HCT116 (cell line): Measurements from ENCODE around the gene PRR23E. TPM values are rescaled to one million over a fixed set of nuclear protein-coding genes. Genes with fewer than 3 reads are reported as not detected.

ENCODE experiments used
- ATAC-seq: fragments of 200-7000 bp; cut with Tn5 transposase; 2 replicates; pipeline ENCODE4 v1.9.1; 2020; ENCODE audit warnings: mild to moderate bottlenecking, moderate library complexity
- BruUV-seq: library from RNA; stranded (reverse); fragments of 400-500 nt; replicated peaks from 2 replicates; lab custom pipeline; 2021; lab: Mats Ljungman, UMichigan
- CTCF ChIA-PET: fragments of 300-600 bp; sonication (Branson Sonifier 250); formaldehyde crosslinking; loops from one replicate; lab custom pipeline; 2021; ENCODE audit warnings: antibody characterized with exemption; lab: Charles Lee
- POLR2A ChIA-PET: fragments of 300-600, 350-600 bp; sonication (Branson Sonifier 250); formaldehyde crosslinking; loops from one replicate; lab custom pipeline; 2021; ENCODE audit warnings: antibody characterized with exemption; lab: Charles Lee
- RAD21 ChIA-PET, 2 experiments: fragments of 300-600 bp; sonication (Branson Sonifier 250); formaldehyde crosslinking; loops; one replicate each; lab custom pipeline; 2023; ENCODE audit warnings: low total read pairs in 2 of 2; ENCODE audit not compliant: uncharacterized antibody in 2 of 2, unreplicated experiment in 2 of 2, low non-redundant PET in 1 of 2; lab: Charles Lee
- DNase-seq: peaks from one replicate; pipeline ENCODE4 v3.0.0-alpha.2; 2010; ENCODE audit warnings: low read depth, low spot score
- H2AFZ ChIP-seq: fragments of 200-600 bp; shearing (Covaris generic), sonication (generic); 2 replicates; pipeline ENCODE4 v1.6.1; 2017; ENCODE audit warnings: low read depth, mixed run types, mixed read lengths, antibody characterized with exemption, low read length; ENCODE audit not compliant: poor library complexity, severe bottlenecking
- H3K27ac ChIP-seq: 2 replicates; pipeline ENCODE4 v1.5.1; 2012; ENCODE audit warnings: low read depth, low read length
- H3K27me3 ChIP-seq: fragments of 200-600 bp; sonication (generic); 2 replicates; pipeline ENCODE4 v1.6.1; 2016; ENCODE audit warnings: mixed run types, low read length, mixed read lengths; ENCODE audit not compliant: insufficient read depth
- H3K36me3 ChIP-seq, 2 experiments: fragments of 200-500 bp in 1 of 2; fragments of 200-600 bp in 1 of 2; sonication (Bioruptor generic) in 1 of 2; sonication (generic) in 1 of 2; 2 replicates each; pipeline versions ENCODE4 v1.5.1 to v1.6.1; 2014 to 2016; ENCODE audit warnings: low read length in 2 of 2, inconsistent platforms in 1 of 2, mixed read lengths in 1 of 2, mixed run types in 1 of 2; ENCODE audit not compliant: insufficient read depth in 2 of 2, control insufficient read depth in 1 of 2
- H3K4me1 ChIP-seq, 2 experiments: fragments of 200-600 bp in 1 of 2; sonication (generic) in 1 of 2; 2 replicates each; pipeline versions ENCODE4 v1.5.1 to v1.6.1; 2012 to 2017; ENCODE audit warnings: low read length in 2 of 2, inconsistent platforms in 1 of 2, mild to moderate bottlenecking in 1 of 2, mixed read lengths in 1 of 2, mixed run types in 1 of 2, moderate library complexity in 1 of 2; ENCODE audit not compliant: insufficient read depth in 2 of 2, control insufficient read depth in 1 of 2
- H3K4me2 ChIP-seq: fragments of 200-600 bp; sonication (generic); 2 replicates; pipeline ENCODE4 v1.6.1; 2017; ENCODE audit warnings: mixed run types, low read length, mixed read lengths
- H3K4me3 ChIP-seq, 2 experiments: fragments of 200-600 bp in 1 of 2; sonication (generic) in 1 of 2; replicated peaks in 1 of 2; 2 replicates each; pipeline ENCODE4 v1.5.1; 2011 to 2016; ENCODE audit warnings: low read length in 2 of 2, control low read depth in 1 of 2, low read depth in 1 of 2, mild to moderate bottlenecking in 1 of 2, mixed read lengths in 1 of 2, mixed run types in 1 of 2
- H3K79me2 ChIP-seq: fragments of 200-600 bp; sonication (generic); 2 replicates; pipeline ENCODE4 v1.6.1; 2017; ENCODE audit warnings: mild to moderate bottlenecking, mixed run types, low read length, moderate library complexity, mixed read lengths; ENCODE audit not compliant: insufficient read depth
- H3K9ac ChIP-seq: fragments of 200-600 bp; sonication (generic); 2 replicates; pipeline ENCODE4 v1.6.1; 2016; ENCODE audit warnings: low read length, mixed read lengths
- H3K9me2 ChIP-seq: fragments of 200-600 bp; sonication (generic), shearing (Covaris generic); 2 replicates; pipeline ENCODE4 v1.6.1; 2017; ENCODE audit warnings: mixed run types, mild to moderate bottlenecking, moderate library complexity; ENCODE audit not compliant: insufficient read depth
- H3K9me3 ChIP-seq, 2 experiments: fragments of 200-500 bp in 1 of 2; fragments of 200-600 bp in 1 of 2; sonication (Bioruptor generic) in 1 of 2; sonication (generic) in 1 of 2; 2 replicates each; pipeline ENCODE4 v1.6.1; 2014 to 2017; ENCODE audit warnings: low read length in 2 of 2, mixed read lengths in 2 of 2, inconsistent platforms in 1 of 2, low read depth in 1 of 2, mild to moderate bottlenecking in 1 of 2, mixed run types in 1 of 2, moderate library complexity in 1 of 2; ENCODE audit not compliant: control insufficient read depth in 1 of 2, insufficient read depth in 1 of 2
- H4K20me1 ChIP-seq: fragments of 200-600 bp; sonication (generic), shearing (Covaris generic); 2 replicates; pipeline ENCODE4 v1.6.1; 2017; ENCODE audit warnings: mixed run types, mild to moderate bottlenecking, moderate library complexity; ENCODE audit not compliant: insufficient read depth
- EZH2 ChIP-seq: fragments of 200-600 bp; sonication (generic); IDR thresholded peaks from 2 replicates; pipeline ENCODE4 v1.6.1; 2017; ENCODE audit warnings: antibody characterized with exemption, mixed run types
- JUND ChIP-seq: IDR thresholded peaks from 2 replicates; pipeline ENCODE4 v1.6.1; 2012
- SRF ChIP-seq: IDR thresholded peaks from 2 replicates; pipeline ENCODE4 v1.6.1; 2012; ENCODE audit warnings: low read depth
- TCF7L2 ChIP-seq: IDR thresholded peaks from 2 replicates; pipeline ENCODE4 v1.7.0; 2011; ENCODE audit warnings: borderline replicate concordance, inconsistent platforms; ENCODE audit not compliant: insufficient read depth, insufficient read length; ENCODE audit errors: extremely low read depth
- intact Hi-C: fragments of 100-400 bp; cut with micrococcal nuclease; formaldehyde crosslinking; loops from 2 replicates; pipeline ENCODE4 v1.10.0; 2022
- total RNA-seq: library from RNA; stranded (reverse); gene quantifications from one replicate; pipeline ENCODE4 v1.2.1, GENCODE V29; 2021; ENCODE audit not compliant: unreplicated experiment
- TF ChIP-seq, protein P1 (sequence below), 3 experiments: fragments of 200-600 bp in 1 of 3; sonication (generic) in 1 of 3; IDR thresholded peaks in 2 of 3; conservative IDR thresholded peaks in 1 of 3; 2 replicates each; pipeline ENCODE4 v1.5.1; 2012 to 2017; ENCODE audit warnings: low read depth in 2 of 3, low read length in 2 of 3, antibody characterized with exemption in 1 of 3, borderline replicate concordance in 1 of 3, control low read depth in 1 of 3, mild to moderate bottlenecking in 1 of 3, mixed read lengths in 1 of 3, mixed run types in 1 of 3, moderate library complexity in 1 of 3; ENCODE audit not compliant: insufficient read depth in 1 of 3
- TF ChIP-seq, protein P2 (sequence below): IDR thresholded peaks from 2 replicates; pipeline ENCODE4 v1.6.1; 2012

Gene PRR23E
- total RNA-seq, 1 experiment from 2014 or later: not detected

DNA sequence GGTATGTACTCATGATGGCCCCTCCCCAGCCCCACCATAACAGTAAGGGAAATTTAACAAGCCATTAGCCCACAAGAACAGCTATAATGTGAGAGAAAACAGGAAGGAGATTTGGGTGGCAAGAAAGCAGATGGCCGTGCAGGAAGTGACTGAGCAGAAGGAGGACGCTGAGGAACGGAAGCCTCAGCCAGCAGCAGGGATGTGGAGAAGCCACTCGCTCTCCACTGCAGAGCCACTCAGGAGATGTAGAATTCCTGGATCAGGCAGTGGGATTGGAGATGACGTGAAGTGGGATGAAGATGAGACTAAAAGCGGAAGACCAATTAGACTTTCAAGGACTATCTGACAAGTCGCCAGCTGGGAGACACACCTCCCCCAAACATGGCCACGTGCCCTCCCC, 31.2 kb downstream of the PRR23E start:
- intact Hi-C loops: no loop called here

More for the DNA sequence above, 31.2 kb downstream of the PRR23E start:
- RAD21 ChIA-PET: no interaction called here
- Histone ChIP-seq H3K27me3 (no peaks in the 10 kb centered on the region), H3K4me2 (no peak overlapping the region), H4K20me1 (no peaks in the 10 kb centered on the region), H3K9ac (no peak overlapping the region), H3K9me2 (no peaks in the 10 kb centered on the region), H3K36me3 (no peaks in the 10 kb centered on the region), H3K27ac (no peak overlapping the region), H2AFZ (no peak overlapping the region), H3K79me2 (no peaks in the 10 kb centered on the region), H3K4me3 (no peak overlapping the region), H3K4me1 (peaks cover 6 to 20% of the 10 kb centered on the region in 2 experiments; a peak in 3 of 4 replicates), H3K9me3 (no peaks in the 10 kb centered on the region)
- POLR2A ChIA-PET: no interaction called here
- CTCF ChIA-PET: no interaction called here
- TF ChIP-seq SRF (no peak), TCF7L2 (no peak), JUND (no peak), EZH2 (no peak)
- TF ChIP-seq, protein P1, sequence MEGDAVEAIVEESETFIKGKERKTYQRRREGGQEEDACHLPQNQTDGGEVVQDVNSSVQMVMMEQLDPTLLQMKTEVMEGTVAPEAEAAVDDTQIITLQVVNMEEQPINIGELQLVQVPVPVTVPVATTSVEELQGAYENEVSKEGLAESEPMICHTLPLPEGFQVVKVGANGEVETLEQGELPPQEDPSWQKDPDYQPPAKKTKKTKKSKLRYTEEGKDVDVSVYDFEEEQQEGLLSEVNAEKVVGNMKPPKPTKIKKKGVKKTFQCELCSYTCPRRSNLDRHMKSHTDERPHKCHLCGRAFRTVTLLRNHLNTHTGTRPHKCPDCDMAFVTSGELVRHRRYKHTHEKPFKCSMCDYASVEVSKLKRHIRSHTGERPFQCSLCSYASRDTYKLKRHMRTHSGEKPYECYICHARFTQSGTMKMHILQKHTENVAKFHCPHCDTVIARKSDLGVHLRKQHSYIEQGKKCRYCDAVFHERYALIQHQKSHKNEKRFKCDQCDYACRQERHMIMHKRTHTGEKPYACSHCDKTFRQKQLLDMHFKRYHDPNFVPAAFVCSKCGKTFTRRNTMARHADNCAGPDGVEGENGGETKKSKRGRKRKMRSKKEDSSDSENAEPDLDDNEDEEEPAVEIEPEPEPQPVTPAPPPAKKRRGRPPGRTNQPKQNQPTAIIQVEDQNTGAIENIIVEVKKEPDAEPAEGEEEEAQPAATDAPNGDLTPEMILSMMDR (IDR thresholded peaks at IDR 0.05 in 2 of 3, conservative IDR thresholded peaks at IDR 0.05 in 1 of 3; ENCODE audit: borderline replicate concordance in 1 of 3, insufficient read depth in 1 of 3, low read depth in 2 of 3, low read length in 2 of 3): no peak
- TF ChIP-seq, protein P2, sequence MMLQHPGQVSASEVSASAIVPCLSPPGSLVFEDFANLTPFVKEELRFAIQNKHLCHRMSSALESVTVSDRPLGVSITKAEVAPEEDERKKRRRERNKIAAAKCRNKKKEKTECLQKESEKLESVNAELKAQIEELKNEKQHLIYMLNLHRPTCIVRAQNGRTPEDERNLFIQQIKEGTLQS: no peak
- ATAC-seq: no peak
- BruUV-seq: no TSS peak
- no peak for DNase-seq
